HCT116 (cell line): ENCODE data around the gene PTPN1. TPM values are rescaled to one million over a fixed set of nuclear protein-coding genes. Genes with fewer than 3 reads are reported as not detected.

Source experiments
- ATAC-seq: fragments of 200-7000 bp; cut with Tn5 transposase; 2 replicates; pipeline ENCODE4 v1.9.1; 2020; ENCODE audit warnings: mild to moderate bottlenecking, moderate library complexity
- BruUV-seq: library from RNA; stranded (reverse); fragments of 400-500 nt; replicated peaks from 2 replicates; lab custom pipeline; 2021; lab: Mats Ljungman, UMichigan
- CTCF ChIA-PET: fragments of 300-600 bp; sonication (Branson Sonifier 250); formaldehyde crosslinking; loops from one replicate; lab custom pipeline; 2021; ENCODE audit warnings: antibody characterized with exemption; lab: Charles Lee
- POLR2A ChIA-PET: fragments of 300-600, 350-600 bp; sonication (Branson Sonifier 250); formaldehyde crosslinking; loops from one replicate; lab custom pipeline; 2021; ENCODE audit warnings: antibody characterized with exemption; lab: Charles Lee
- RAD21 ChIA-PET, 2 experiments: fragments of 300-600 bp; sonication (Branson Sonifier 250); formaldehyde crosslinking; loops; one replicate each; lab custom pipeline; 2023; ENCODE audit warnings: low total read pairs in 2 of 2; ENCODE audit not compliant: uncharacterized antibody in 2 of 2, unreplicated experiment in 2 of 2, low non-redundant PET in 1 of 2; lab: Charles Lee
- DNase-seq: peaks from one replicate; pipeline ENCODE4 v3.0.0-alpha.2; 2010; ENCODE audit warnings: low read depth, low spot score
- H2AFZ ChIP-seq: fragments of 200-600 bp; shearing (Covaris generic), sonication (generic); 2 replicates; pipeline ENCODE4 v1.6.1; 2017; ENCODE audit warnings: low read depth, mixed run types, mixed read lengths, antibody characterized with exemption, low read length; ENCODE audit not compliant: poor library complexity, severe bottlenecking
- H3K27ac ChIP-seq: 2 replicates; pipeline ENCODE4 v1.5.1; 2012; ENCODE audit warnings: low read depth, low read length
- H3K27me3 ChIP-seq: fragments of 200-600 bp; sonication (generic); 2 replicates; pipeline ENCODE4 v1.6.1; 2016; ENCODE audit warnings: mixed run types, low read length, mixed read lengths; ENCODE audit not compliant: insufficient read depth
- H3K36me3 ChIP-seq, 2 experiments: fragments of 200-500 bp in 1 of 2; fragments of 200-600 bp in 1 of 2; sonication (Bioruptor generic) in 1 of 2; sonication (generic) in 1 of 2; 2 replicates each; pipeline versions ENCODE4 v1.5.1 to v1.6.1; 2014 to 2016; ENCODE audit warnings: low read length in 2 of 2, inconsistent platforms in 1 of 2, mixed read lengths in 1 of 2, mixed run types in 1 of 2; ENCODE audit not compliant: insufficient read depth in 2 of 2, control insufficient read depth in 1 of 2
- H3K4me1 ChIP-seq, 2 experiments: fragments of 200-600 bp in 1 of 2; sonication (generic) in 1 of 2; 2 replicates each; pipeline versions ENCODE4 v1.5.1 to v1.6.1; 2012 to 2017; ENCODE audit warnings: low read length in 2 of 2, inconsistent platforms in 1 of 2, mild to moderate bottlenecking in 1 of 2, mixed read lengths in 1 of 2, mixed run types in 1 of 2, moderate library complexity in 1 of 2; ENCODE audit not compliant: insufficient read depth in 2 of 2, control insufficient read depth in 1 of 2
- H3K4me2 ChIP-seq: fragments of 200-600 bp; sonication (generic); 2 replicates; pipeline ENCODE4 v1.6.1; 2017; ENCODE audit warnings: mixed run types, low read length, mixed read lengths
- H3K4me3 ChIP-seq, 2 experiments: fragments of 200-600 bp in 1 of 2; sonication (generic) in 1 of 2; replicated peaks in 1 of 2; 2 replicates each; pipeline ENCODE4 v1.5.1; 2011 to 2016; ENCODE audit warnings: low read length in 2 of 2, control low read depth in 1 of 2, low read depth in 1 of 2, mild to moderate bottlenecking in 1 of 2, mixed read lengths in 1 of 2, mixed run types in 1 of 2
- H3K79me2 ChIP-seq: fragments of 200-600 bp; sonication (generic); 2 replicates; pipeline ENCODE4 v1.6.1; 2017; ENCODE audit warnings: mild to moderate bottlenecking, mixed run types, low read length, moderate library complexity, mixed read lengths; ENCODE audit not compliant: insufficient read depth
- H3K9ac ChIP-seq: fragments of 200-600 bp; sonication (generic); 2 replicates; pipeline ENCODE4 v1.6.1; 2016; ENCODE audit warnings: low read length, mixed read lengths
- H3K9me2 ChIP-seq: fragments of 200-600 bp; sonication (generic), shearing (Covaris generic); 2 replicates; pipeline ENCODE4 v1.6.1; 2017; ENCODE audit warnings: mixed run types, mild to moderate bottlenecking, moderate library complexity; ENCODE audit not compliant: insufficient read depth
- H3K9me3 ChIP-seq, 2 experiments: fragments of 200-500 bp in 1 of 2; fragments of 200-600 bp in 1 of 2; sonication (Bioruptor generic) in 1 of 2; sonication (generic) in 1 of 2; 2 replicates each; pipeline ENCODE4 v1.6.1; 2014 to 2017; ENCODE audit warnings: low read length in 2 of 2, mixed read lengths in 2 of 2, inconsistent platforms in 1 of 2, low read depth in 1 of 2, mild to moderate bottlenecking in 1 of 2, mixed run types in 1 of 2, moderate library complexity in 1 of 2; ENCODE audit not compliant: control insufficient read depth in 1 of 2, insufficient read depth in 1 of 2
- H4K20me1 ChIP-seq: fragments of 200-600 bp; sonication (generic), shearing (Covaris generic); 2 replicates; pipeline ENCODE4 v1.6.1; 2017; ENCODE audit warnings: mixed run types, mild to moderate bottlenecking, moderate library complexity; ENCODE audit not compliant: insufficient read depth
- CBX3 ChIP-seq: IDR thresholded peaks from 2 replicates; pipeline ENCODE4 v1.6.1; 2012; ENCODE audit warnings: low read depth
- CEBPB ChIP-seq: IDR thresholded peaks from 2 replicates; pipeline ENCODE4 v1.6.1; 2012; ENCODE audit warnings: low read depth
- EGR1 ChIP-seq: IDR thresholded peaks from 2 replicates; pipeline ENCODE4 v1.6.1; 2012; ENCODE audit warnings: low read depth
- ELF1 ChIP-seq: IDR thresholded peaks from 2 replicates; pipeline ENCODE4 v1.6.1; 2012; ENCODE audit warnings: low read depth, borderline replicate concordance
- EZH2phosphoT487 ChIP-seq: fragments of 200-600 bp; IDR thresholded peaks from 2 replicates; pipeline ENCODE4 v1.6.1; 2018; ENCODE audit warnings: antibody characterized with exemption, borderline replicate concordance
- RAD21 ChIP-seq: IDR thresholded peaks from 2 replicates; pipeline ENCODE4 v1.6.1; 2012; ENCODE audit warnings: low read depth, mild to moderate bottlenecking
- SIN3A ChIP-seq: IDR thresholded peaks from 2 replicates; pipeline ENCODE4 v1.6.1; 2012; ENCODE audit warnings: low read depth
- SP1 ChIP-seq: IDR thresholded peaks from 2 replicates; pipeline ENCODE4 v1.6.1; 2012; ENCODE audit warnings: low read depth
- SRF ChIP-seq: IDR thresholded peaks from 2 replicates; pipeline ENCODE4 v1.6.1; 2012; ENCODE audit warnings: low read depth
- TCF7L2 ChIP-seq: IDR thresholded peaks from 2 replicates; pipeline ENCODE4 v1.7.0; 2011; ENCODE audit warnings: borderline replicate concordance, inconsistent platforms; ENCODE audit not compliant: insufficient read depth, insufficient read length; ENCODE audit errors: extremely low read depth
- YY1 ChIP-seq: IDR thresholded peaks from 2 replicates; pipeline ENCODE4 v1.6.1; 2011; ENCODE audit warnings: low read length, low read depth, moderate library complexity, mild to moderate bottlenecking; ENCODE audit not compliant: insufficient replicate concordance; ENCODE audit errors: extremely low read depth
- intact Hi-C: fragments of 100-400 bp; cut with micrococcal nuclease; formaldehyde crosslinking; loops from 2 replicates; pipeline ENCODE4 v1.10.0; 2022
- total RNA-seq: library from RNA; stranded (reverse); gene quantifications from one replicate; pipeline ENCODE4 v1.2.1, GENCODE V29; 2021; ENCODE audit not compliant: unreplicated experiment
- TF ChIP-seq, protein P1 (sequence below): IDR thresholded peaks from 2 replicates; pipeline ENCODE4 v1.6.1; 2012
- TF ChIP-seq, protein P2 (sequence below), 3 experiments: fragments of 200-600 bp in 1 of 3; sonication (generic) in 1 of 3; IDR thresholded peaks in 2 of 3; conservative IDR thresholded peaks in 1 of 3; 2 replicates each; pipeline ENCODE4 v1.5.1; 2012 to 2017; ENCODE audit warnings: low read depth in 2 of 3, low read length in 2 of 3, antibody characterized with exemption in 1 of 3, borderline replicate concordance in 1 of 3, control low read depth in 1 of 3, mild to moderate bottlenecking in 1 of 3, mixed read lengths in 1 of 3, mixed run types in 1 of 3, moderate library complexity in 1 of 3; ENCODE audit not compliant: insufficient read depth in 1 of 3
- TF ChIP-seq, protein P3 (sequence below): IDR thresholded peaks from 2 replicates; pipeline ENCODE4 v1.6.1; 2012

PTPN1 gene
- total RNA-seq, 1 experiment from 2014 or later, result 47.5 TPM

DNA sequence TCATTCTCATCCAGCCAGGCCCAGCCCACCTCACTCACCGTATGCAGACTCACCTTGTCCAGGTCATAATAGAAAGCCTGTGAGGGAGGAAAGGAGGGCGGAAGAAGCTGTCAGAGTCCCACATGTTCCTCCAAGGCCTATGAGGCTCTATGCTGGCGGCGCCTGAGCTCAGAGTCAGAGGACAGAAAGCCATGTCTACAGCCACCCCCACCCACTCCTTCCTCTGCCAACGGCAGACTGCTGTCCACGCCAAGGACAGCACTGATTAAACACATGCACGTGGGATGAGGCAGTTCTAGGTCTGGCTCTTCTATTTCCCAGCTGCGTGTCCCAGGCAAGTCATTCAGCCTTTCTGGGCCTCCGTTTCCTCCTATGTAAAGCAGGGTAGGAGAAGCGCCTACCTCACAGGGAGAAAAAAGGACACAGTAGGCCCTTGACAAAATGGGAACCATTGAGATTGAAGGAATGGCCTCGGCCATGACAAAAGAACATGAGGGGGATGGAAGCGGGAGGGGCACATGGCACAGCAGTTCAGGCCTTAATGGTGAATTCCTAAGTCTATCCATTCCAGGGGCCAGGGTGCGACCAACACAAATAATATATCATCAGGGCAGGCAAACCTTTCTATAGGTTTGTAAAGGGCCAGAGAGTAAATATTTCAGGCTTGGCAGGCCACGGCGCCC, 101.1 kb downstream of the PTPN1 start:
- no peak overlapping the region for H3K4me2 ChIP-seq
- no peak for ATAC-seq
- H3K4me1 ChIP-seq, result peaks cover 0 to 8% of the 10 kb centered on the region in 2 experiments; a peak in 1 of 4 replicates
- H3K36me3 ChIP-seq, result no peaks in the 10 kb centered on the region
- no peak overlapping the region for H2AFZ ChIP-seq
- H3K4me3 ChIP-seq, result no peak overlapping the region
- ChIA-PET POLR2A (no interaction called here), CTCF (no interaction called here), RAD21 (no interaction called here)
- H3K27ac ChIP-seq, result no peak overlapping the region
- no TSS peak for BruUV-seq
- no peaks in the 10 kb centered on the region for H3K27me3 ChIP-seq
- no peaks in the 10 kb centered on the region for H4K20me1 ChIP-seq
- H3K9me2 ChIP-seq, result no peaks in the 10 kb centered on the region
- H3K79me2 ChIP-seq, result no peaks in the 10 kb centered on the region
- intact Hi-C loops, result no loop called here
- no peak overlapping the region for H3K9ac ChIP-seq
- TF ChIP-seq, protein P1, sequence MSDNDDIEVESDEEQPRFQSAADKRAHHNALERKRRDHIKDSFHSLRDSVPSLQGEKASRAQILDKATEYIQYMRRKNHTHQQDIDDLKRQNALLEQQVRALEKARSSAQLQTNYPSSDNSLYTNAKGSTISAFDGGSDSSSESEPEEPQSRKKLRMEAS, result no peak
- no peak for TF ChIP-seq CEBPB
- TF ChIP-seq, protein P2, sequence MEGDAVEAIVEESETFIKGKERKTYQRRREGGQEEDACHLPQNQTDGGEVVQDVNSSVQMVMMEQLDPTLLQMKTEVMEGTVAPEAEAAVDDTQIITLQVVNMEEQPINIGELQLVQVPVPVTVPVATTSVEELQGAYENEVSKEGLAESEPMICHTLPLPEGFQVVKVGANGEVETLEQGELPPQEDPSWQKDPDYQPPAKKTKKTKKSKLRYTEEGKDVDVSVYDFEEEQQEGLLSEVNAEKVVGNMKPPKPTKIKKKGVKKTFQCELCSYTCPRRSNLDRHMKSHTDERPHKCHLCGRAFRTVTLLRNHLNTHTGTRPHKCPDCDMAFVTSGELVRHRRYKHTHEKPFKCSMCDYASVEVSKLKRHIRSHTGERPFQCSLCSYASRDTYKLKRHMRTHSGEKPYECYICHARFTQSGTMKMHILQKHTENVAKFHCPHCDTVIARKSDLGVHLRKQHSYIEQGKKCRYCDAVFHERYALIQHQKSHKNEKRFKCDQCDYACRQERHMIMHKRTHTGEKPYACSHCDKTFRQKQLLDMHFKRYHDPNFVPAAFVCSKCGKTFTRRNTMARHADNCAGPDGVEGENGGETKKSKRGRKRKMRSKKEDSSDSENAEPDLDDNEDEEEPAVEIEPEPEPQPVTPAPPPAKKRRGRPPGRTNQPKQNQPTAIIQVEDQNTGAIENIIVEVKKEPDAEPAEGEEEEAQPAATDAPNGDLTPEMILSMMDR (IDR thresholded peaks at IDR 0.05 in 2 of 3, conservative IDR thresholded peaks at IDR 0.05 in 1 of 3; ENCODE audit: borderline replicate concordance in 1 of 3, insufficient read depth in 1 of 3, low read depth in 2 of 3, low read length in 2 of 3), result no peak
- no peaks in the 10 kb centered on the region for H3K9me3 ChIP-seq
- DNase-seq, result no peak

- H3K4me2 ChIP-seq, result no peak overlapping the region
- H3K4me3 ChIP-seq, result no peak overlapping the region
- no peak for DNase-seq
- ChIA-PET POLR2A (no interaction called here), CTCF (no interaction called here), RAD21 (no interaction called here)
- H3K4me1 ChIP-seq, result peaks cover 0 to 12% of the 10 kb centered on the region in 2 experiments; a peak in 2 of 4 replicates
- no peaks in the 10 kb centered on the region for H3K79me2 ChIP-seq
- no peaks in the 10 kb centered on the region for H3K27me3 ChIP-seq
- no peak overlapping the region for H2AFZ ChIP-seq
- no peaks in the 10 kb centered on the region for H4K20me1 ChIP-seq
- no peaks in the 10 kb centered on the region for H3K9me2 ChIP-seq
- intact Hi-C loops, result no loop called here
- H3K9ac ChIP-seq, result no peak overlapping the region
- H3K9me3 ChIP-seq, result no peaks in the 10 kb centered on the region
- no peak overlapping the region for H3K27ac ChIP-seq
- no TSS peak for BruUV-seq
- H3K36me3 ChIP-seq, result no peaks in the 10 kb centered on the region
- ATAC-seq, result no peak
- TF ChIP-seq CEBPB (no peak), CBX3 (no peak), ELF1 (no peak), SRF (no peak), SIN3A (no peak), YY1 (no peak), RAD21 (no peak), TCF7L2 (no peak), SP1 (no peak), EGR1 (no peak), EZH2phosphoT487 (no peak)
- TF ChIP-seq, protein P3, sequence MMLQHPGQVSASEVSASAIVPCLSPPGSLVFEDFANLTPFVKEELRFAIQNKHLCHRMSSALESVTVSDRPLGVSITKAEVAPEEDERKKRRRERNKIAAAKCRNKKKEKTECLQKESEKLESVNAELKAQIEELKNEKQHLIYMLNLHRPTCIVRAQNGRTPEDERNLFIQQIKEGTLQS, result no peak
- TF ChIP-seq, protein P2 (IDR thresholded peaks at IDR 0.05 in 2 of 3, conservative IDR thresholded peaks at IDR 0.05 in 1 of 3; ENCODE audit: borderline replicate concordance in 1 of 3, insufficient read depth in 1 of 3, low read depth in 2 of 3, low read length in 2 of 3), result no peak
Measured at GRCh38 chr20:50613438-50614169, 103.4 kb downstream of the PTPN1 start.
